Mammary epithelial cell (primary cell): ENCODE data around the gene UNC5A.

ENCODE experiments used
- EZH2 ChIP-seq: IDR thresholded peaks from 2 replicates; pipeline ENCODE4 v1.6.1; 2012; ENCODE audit warnings: low read length, inconsistent platforms, borderline replicate concordance
- TF ChIP-seq, protein P1 (sequence below), 2 donors: IDR thresholded peaks in 1 of 2; conservative IDR thresholded peaks in 1 of 2; 2 replicates each; pipeline ENCODE4 v1.5.1; 2011 to 2012; ENCODE audit warnings: inconsistent platforms in 2 of 2, low read length in 2 of 2, mild to moderate bottlenecking in 2 of 2, control low read depth in 1 of 2, low read depth in 1 of 2; ENCODE audit not compliant: insufficient read depth in 1 of 2; ENCODE audit errors: extremely low read depth in 1 of 2

DNA sequence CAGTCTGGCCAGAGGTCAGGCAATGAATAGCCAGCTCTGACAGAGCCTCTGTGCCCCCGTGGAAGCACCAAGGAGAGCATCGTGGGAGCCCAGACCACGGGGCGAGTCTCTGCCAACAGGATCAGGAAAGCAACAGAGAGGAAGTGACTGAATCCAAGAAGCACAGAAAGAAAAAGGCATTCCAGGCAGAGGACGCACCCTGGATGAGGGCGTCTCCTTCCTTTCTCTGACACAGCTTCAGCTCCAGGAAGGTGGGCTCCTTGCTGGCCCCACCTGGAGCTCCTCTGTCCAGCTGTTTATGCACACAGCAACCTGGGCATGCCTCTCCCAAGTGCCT lies 72.2 kb downstream of the UNC5A start:
- TF ChIP-seq, protein P1, sequence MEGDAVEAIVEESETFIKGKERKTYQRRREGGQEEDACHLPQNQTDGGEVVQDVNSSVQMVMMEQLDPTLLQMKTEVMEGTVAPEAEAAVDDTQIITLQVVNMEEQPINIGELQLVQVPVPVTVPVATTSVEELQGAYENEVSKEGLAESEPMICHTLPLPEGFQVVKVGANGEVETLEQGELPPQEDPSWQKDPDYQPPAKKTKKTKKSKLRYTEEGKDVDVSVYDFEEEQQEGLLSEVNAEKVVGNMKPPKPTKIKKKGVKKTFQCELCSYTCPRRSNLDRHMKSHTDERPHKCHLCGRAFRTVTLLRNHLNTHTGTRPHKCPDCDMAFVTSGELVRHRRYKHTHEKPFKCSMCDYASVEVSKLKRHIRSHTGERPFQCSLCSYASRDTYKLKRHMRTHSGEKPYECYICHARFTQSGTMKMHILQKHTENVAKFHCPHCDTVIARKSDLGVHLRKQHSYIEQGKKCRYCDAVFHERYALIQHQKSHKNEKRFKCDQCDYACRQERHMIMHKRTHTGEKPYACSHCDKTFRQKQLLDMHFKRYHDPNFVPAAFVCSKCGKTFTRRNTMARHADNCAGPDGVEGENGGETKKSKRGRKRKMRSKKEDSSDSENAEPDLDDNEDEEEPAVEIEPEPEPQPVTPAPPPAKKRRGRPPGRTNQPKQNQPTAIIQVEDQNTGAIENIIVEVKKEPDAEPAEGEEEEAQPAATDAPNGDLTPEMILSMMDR (conservative IDR thresholded peaks at IDR 0.05 in 1 of 2, IDR thresholded peaks at IDR 0.05 in 1 of 2; ENCODE audit: extremely low read depth in 1 of 2, insufficient read depth in 1 of 2, low read depth in 1 of 2, low read length in 2 of 2): no peak
- no peak for TF ChIP-seq EZH2
